ENCODE data around the gene MED15. TPM values are rescaled to one million over a fixed set of nuclear protein-coding genes. Genes with fewer than 3 reads are reported as not detected.

Gene MED15
- total RNA-seq, 1 donor: 36.9 TPM

GRCh38 chr22:20588843-20589581, 81.6 kb downstream of the MED15 start:
- Histone ChIP-seq H2AFZ (ENCODE audit: low read length) (no peak overlapping the region), H3K27me3 (ENCODE audit: insufficient read depth, low read length) (no peaks in the 10 kb centered on the region), H3K27ac (ENCODE audit: low read depth, low read length) (no peak overlapping the region), H3K79me2 (ENCODE audit: insufficient read depth, low read length) (no peaks in the 10 kb centered on the region), H4K20me1 (ENCODE audit: insufficient read depth, low read length) (peaks cover 3% of the 10 kb centered on the region), H3K9me3 (ENCODE audit: low read depth, low read length) (no peaks in the 10 kb centered on the region), H3K4me2 (ENCODE audit: insufficient read depth, low read length) (no peak overlapping the region), H3K4me3 (ENCODE audit: insufficient read depth, low read length) (no peak overlapping the region), H3K36me3 (ENCODE audit: insufficient read depth, low read length) (peaks cover 30% of the 10 kb centered on the region), H3K4me1 (ENCODE audit: insufficient read depth, low read length) (no peaks in the 10 kb centered on the region)
- TF ChIP-seq CTCF (IDR thresholded peaks at IDR 0.05; ENCODE audit: extremely low read depth, low read depth, low read length): no peak
- DNase-seq (ENCODE audit: insufficient read length, low spot score, missing footprints): peak; percentile 79

- no peak for TF ChIP-seq CTCF (IDR thresholded peaks at IDR 0.05; ENCODE audit: extremely low read depth, low read depth, low read length)
- peaks cover 22% of the 10 kb centered on the region for H3K36me3 ChIP-seq (ENCODE audit: insufficient read depth, low read length)
- no peaks in the 10 kb centered on the region for H3K4me1 ChIP-seq (ENCODE audit: insufficient read depth, low read length)
- no peaks in the 10 kb centered on the region for H3K79me2 ChIP-seq (ENCODE audit: insufficient read depth, low read length)
- DNase-seq (ENCODE audit: insufficient read length, low spot score, missing footprints): peak; percentile 41
- no peak overlapping the region for H3K4me3 ChIP-seq (ENCODE audit: insufficient read depth, low read length)
- no peak overlapping the region for H3K27ac ChIP-seq (ENCODE audit: low read depth, low read length)
- H3K27me3 ChIP-seq (ENCODE audit: insufficient read depth, low read length): no peaks in the 10 kb centered on the region
- no peak overlapping the region for H3K4me2 ChIP-seq (ENCODE audit: insufficient read depth, low read length)
- peaks cover 3% of the 10 kb centered on the region for H4K20me1 ChIP-seq (ENCODE audit: insufficient read depth, low read length)
- H2AFZ ChIP-seq (ENCODE audit: low read length): no peak overlapping the region
- H3K9me3 ChIP-seq (ENCODE audit: low read depth, low read length): no peaks in the 10 kb centered on the region
Observed at GRCh38 chr22:20589614-20590476, 82.4 kb downstream of the MED15 start.

- Histone ChIP-seq H4K20me1 (ENCODE audit: insufficient read depth, low read length) (peaks cover 3% of the 10 kb centered on the region), H2AFZ (ENCODE audit: low read length) (no peak overlapping the region), H3K4me3 (ENCODE audit: insufficient read depth, low read length) (no peak overlapping the region), H3K4me1 (ENCODE audit: insufficient read depth, low read length) (no peaks in the 10 kb centered on the region), H3K36me3 (ENCODE audit: insufficient read depth, low read length) (peaks cover 14% of the 10 kb centered on the region), H3K27me3 (ENCODE audit: insufficient read depth, low read length) (no peaks in the 10 kb centered on the region), H3K27ac (ENCODE audit: low read depth, low read length) (no peak overlapping the region), H3K79me2 (ENCODE audit: insufficient read depth, low read length) (no peaks in the 10 kb centered on the region), H3K9me3 (ENCODE audit: low read depth, low read length) (no peaks in the 10 kb centered on the region), H3K4me2 (ENCODE audit: insufficient read depth, low read length) (no peak overlapping the region)
- TF ChIP-seq CTCF (IDR thresholded peaks at IDR 0.05; ENCODE audit: extremely low read depth, low read depth, low read length): no peak
- DNase-seq (ENCODE audit: insufficient read length, low spot score, missing footprints): peak; percentile 57
Observed at GRCh38 chr22:20590477-20591294, 83.3 kb downstream of the MED15 start.

Measured in osteoblast (primary cell).